NCI-H82 treated with DMSO at 0.1 percent for 48 hours (cell line): ENCODE measurements around the gene HTR6.
"Not testable (repeated sequence)": the region's sequence is repeated elsewhere in the genome, so short reads cannot be mapped to it uniquely, and the experiment has no call there.

Source experiments
- DNase-seq: peaks from one replicate; lab custom pipeline; 2025; ENCODE audit not compliant: unreplicated experiment; lab: John Stamatoyannopoulos, UW

HTR6 gene

DNA sequence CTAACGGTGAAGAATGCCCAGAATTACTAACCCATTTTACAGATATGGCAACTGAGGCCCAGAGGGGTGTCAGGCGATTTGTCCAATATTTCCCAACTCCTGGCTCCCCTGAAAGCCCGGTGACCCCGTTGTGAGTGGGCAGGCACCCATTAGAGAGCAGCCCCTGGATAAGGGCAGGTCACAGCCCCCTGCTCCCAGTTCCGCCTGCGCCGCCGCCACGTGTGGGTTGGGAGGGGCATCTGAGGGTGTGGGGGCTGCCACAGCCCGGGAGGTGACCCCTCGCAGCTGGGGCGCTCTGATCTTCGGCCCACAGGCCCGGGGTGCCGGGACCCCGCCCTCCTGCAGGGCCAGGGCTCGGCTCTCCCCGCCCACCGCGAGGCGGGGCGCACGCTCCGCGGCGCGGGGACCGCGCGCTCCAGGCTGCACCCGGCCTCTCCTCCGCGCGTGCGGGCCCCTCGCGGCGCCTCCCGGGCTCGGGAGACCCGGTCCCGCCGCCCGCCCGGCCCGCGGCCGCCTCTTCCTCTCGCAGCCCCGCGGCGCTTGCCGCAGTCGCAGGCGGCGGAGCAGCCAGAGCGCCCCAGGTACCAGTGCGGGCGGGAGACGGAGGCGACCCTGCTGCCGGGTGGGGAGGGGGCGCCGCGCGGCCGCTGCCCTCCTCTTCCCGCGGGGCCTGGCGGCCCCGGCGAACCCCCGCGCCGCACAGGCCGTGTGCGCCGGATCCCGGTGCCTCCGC lies at the start of gene HTR6:
TSS of gene HTR6 (plus strand) at position 423 of the 733 bp plus-strand sequence. CDS start 879 bp downstream, outside the sequence.
- DNase-seq: no peak

GRCh38 chr1:19615438-19615837 lies 49.2 kb upstream of the HTR6 start:
- DNase-seq: no peak

GRCh38 chr1:19616489-19616888 lies 48.2 kb upstream of the HTR6 start:
- no peak for DNase-seq

GRCh38 chr1:19617376-19617775 lies 47.3 kb upstream of the HTR6 start:
- no peak for DNase-seq

DNA sequence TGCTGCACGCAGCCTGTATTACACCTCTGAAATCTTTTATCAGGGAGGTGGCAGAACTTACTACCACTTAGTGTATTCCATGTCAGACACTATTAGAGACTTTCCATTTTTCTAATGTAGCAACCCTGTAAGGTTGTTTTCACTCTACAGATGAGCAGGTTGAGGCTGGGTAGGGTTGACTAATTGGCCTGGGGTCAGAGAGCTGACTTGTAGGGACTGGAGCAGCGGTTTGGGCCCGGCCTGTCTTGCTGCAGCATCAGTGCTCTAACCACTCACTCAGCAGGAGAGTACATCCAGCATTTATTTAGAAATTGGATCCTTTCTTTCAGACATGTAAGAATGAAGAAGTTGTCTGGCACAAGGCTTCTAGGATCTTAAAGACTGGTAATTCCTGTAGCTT lies 46.2 kb upstream of the HTR6 start:
- DNase-seq: no peak

DNA sequence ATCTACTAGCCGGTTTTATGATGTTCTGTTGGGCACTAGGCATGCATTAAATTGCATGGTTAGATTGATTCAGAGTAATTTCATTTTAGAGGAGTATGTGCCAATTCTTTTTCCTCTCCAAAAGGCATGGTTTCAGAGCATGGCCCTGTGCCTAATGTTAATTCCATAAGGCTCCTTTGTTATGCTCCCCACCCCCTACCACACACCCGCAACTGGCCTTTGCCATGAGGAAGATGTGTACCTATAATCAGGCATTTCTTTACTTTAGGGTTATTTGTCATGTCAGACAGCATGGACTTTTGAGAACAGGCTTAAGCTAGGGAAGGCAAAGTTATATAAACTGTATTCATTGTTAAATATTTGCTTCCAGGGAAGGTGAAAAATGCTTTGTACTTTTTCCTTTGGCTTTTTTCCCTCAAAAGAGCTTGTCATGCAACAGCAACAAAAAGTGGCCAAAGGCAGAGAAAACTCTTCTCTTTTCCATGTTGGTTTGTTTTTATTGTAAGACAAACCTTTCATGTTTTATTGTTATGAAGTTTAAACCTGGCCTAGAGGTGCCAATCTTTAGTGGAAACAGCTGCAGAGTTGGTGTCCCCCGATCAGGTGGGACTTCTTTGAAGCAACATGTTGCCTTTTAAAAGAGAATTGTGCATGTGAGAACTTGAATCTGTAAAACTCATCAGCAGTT lies 44.8 kb upstream of the HTR6 start:
- no peak for DNase-seq

DNA sequence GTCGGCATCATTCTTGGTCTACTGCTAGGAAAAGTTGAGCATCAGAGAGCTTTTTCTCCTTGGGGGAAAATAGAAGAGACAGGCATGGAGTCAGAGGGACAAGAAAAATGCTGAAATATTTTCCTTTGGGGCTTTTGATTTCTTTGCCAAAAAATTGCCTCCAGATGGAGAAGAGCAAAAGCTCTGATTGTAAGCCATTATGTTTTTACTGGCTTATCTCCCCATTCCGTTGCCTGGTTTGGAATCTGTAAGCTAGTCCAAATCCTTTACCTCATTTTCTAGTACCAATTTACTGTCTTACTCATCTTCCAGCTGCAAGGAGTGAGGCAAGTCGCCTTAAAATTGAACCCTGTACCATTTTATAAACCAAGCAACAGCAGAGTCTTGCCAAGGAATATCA lies 43.9 kb upstream of the HTR6 start:
- DNase-seq: no peak

DNA sequence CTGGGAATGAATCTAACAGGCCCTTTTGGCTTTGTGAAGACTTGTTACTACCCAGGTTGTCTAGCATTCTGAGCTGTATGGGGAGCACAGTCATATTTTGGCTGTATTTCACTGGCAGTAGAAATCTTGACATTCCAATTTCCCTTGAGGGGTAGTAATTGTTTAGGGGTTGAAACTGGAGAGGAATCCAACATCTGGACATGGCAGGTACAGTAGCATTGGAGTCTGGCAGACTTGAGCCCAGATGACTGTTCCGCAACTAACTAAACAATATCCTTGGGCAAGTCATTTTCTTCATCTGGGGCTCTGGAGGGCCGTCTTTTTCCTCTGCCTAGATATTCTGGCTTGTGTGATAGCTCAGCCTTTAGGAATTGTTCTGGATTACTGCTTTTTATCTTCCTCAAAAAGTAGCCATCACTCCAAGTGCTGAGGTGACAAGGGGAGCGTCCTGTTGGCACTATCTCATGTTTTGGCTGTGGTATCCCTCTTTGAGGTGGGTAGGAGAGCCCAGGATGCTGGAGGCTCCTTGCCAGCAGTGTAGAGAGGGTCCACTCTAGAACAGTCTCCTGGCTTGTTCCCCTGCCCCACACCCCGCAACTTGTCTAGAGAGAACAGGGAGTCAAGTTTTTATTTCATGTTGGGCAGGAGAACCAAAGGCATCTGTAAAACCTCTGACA lies 43.3 kb upstream of the HTR6 start:
- no peak for DNase-seq

DNA sequence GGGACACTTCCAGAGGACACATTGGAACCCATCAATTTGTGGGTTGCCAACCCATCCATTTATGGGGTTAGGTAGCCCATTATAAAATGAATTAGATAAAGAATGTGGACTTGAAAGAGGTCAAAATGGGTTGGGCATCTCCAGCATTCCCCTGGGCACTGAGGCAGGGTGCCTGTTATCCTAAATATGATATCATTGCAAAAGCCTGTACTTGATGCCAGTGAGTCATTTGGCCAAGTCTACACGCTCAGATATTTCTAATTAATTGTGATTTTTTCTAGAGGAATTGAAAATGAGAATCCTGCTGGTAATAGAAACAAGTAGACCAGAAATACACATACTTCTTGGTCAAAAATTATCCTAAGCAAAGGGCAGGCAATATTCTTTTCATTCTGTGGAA lies 42.5 kb upstream of the HTR6 start:
- no peak for DNase-seq

DNA sequence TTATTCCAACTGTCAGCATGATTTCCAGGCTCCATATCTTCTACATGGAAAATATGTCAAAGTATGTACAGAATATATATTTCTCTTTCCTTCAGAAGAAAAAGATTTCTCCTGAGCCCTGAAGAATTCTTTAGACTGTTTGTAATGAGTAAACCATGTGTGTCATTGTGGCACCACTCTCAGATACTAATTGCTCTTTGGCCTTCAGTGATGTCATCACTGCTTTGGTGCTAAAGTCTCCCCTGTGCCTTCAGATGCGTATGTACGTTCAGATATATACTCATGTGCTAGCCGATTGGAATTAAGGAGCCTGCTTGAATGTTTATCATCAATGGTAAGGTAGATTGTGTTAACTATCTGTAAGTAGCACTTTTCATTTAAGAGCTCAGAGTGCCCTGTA lies 41.2 kb upstream of the HTR6 start:
- no peak for DNase-seq

DNA sequence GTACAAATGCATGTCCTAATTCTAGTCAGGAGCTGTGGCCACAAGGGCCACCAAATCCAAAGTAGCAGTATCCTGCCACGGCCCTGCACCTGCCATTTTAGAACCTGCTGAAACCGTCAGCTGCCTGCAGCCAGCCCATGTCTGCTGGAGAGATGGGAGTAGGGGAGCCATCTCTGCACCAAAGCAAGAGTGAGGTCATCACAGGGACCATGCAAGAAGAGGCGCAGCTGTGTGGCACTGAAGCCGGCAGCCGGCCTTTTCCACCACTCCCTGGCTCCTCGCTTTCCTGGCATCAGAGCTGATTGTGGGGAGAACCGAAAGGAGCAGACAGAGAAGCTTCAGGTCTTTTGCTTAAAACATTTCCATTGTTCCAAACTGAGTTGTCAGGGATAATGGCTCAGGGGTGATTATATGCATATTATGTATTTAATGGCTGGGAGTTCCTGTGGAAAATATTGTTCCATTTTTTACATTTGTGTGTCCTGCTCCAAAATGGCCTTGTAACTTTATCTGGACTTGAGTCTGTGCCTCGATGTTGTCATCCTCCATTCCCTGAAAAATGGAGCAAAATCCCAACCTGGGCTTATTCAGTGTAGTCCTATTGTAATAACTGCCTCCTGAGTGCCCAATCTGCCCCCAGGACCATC lies 39.3 kb upstream of the HTR6 start:
- DNase-seq: no peak

DNA sequence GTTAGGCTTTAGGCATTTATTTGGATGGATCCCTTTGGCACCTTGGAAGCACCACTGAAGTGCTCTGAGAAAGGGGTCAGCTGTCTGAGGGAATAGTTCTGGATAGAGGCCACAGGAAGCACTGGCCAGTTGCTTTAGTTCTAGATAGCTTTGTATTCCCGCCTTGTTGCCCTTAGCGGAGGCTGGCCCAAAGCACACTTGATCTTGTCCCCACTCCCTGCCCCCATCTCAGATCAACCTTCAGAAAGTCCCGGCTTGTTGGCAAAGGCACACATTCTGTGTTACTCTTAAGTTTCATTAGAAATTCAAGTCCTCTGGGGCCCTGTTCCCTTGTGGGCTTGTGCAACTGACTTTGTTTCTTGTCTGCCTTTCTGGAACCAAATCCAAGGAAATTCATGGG lies 35.8 kb upstream of the HTR6 start:
- DNase-seq: no peak

DNA sequence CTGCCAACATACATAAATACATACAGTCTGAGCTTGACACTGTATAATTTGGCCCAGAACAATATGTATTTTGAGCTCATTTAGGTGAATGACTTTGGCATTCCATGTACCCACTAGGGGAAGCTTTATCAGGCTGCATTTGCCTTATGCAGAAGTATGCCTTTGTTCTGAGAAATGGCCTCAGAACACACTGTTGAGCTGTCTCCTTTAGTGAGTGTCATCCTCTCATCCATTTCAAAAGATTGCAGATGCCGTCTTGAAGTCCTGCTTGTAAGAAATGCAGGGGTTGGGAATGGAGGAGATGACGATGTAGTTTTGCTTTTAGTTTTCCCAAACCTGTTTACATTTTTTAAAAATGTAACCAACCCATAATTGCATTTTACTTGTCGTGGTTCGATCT lies 35.3 kb upstream of the HTR6 start:
- no peak for DNase-seq

- DNase-seq: not testable (repeated sequence)
Measured at GRCh38 chr1:19630192-19630591, 34.5 kb upstream of the HTR6 start.

GRCh38 chr1:19630720-19631395 lies 33.8 kb upstream of the HTR6 start:
- DNase-seq: no peak

- no peak for DNase-seq
Measured at GRCh38 chr1:19632211-19632610, 32.5 kb upstream of the HTR6 start.

GRCh38 chr1:19633106-19633505 lies 31.6 kb upstream of the HTR6 start:
- DNase-seq: no peak

- DNase-seq: not testable (repeated sequence)
Measured at GRCh38 chr1:19635064-19635463, 29.6 kb upstream of the HTR6 start.

- no peak for DNase-seq
Measured at GRCh38 chr1:19635646-19636045, 29.0 kb upstream of the HTR6 start.

DNA sequence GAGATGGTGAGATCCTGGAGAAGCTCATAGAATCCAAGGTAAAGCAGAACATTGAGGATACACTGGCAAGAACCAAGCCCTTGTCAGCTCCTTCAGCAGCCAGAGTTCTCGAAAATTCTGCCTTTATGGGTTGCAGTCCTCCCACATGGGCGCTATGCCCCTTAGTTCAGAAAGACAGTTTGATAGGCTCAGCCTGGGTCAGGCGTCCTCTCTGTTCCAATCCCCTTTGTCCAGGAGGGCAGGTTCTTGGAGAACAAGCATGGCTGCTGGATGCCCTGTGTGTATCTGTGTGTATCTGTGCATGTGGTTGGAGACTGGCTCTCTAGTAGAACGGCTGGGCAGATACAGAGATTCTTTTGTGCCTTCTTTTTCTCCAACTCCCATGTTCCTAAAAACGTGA lies 28.6 kb upstream of the HTR6 start:
- no peak for DNase-seq

DNA sequence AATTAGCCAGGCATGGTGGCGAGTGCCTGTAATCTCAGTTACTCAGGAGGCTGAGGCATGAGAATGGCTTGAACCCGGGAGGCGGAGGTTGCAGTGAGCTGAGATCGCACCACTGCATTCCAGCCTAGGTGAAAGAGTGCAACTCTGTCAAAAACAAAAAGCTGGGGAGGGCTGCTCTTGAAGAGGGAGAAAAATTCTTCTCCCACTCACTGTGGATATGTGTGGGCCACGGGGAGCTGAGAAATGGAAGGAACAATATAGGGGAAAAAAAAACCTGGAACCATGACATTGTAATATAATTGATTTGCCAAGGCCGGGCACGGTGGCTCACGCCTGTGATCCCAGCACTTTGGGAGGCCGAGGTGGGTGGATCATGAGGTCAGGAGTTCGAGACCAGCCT lies 27.9 kb upstream of the HTR6 start:
- not testable (repeated sequence) for DNase-seq
